ENCODE measurements around the gene ATP2C1.

ATP2C1 gene

DNA sequence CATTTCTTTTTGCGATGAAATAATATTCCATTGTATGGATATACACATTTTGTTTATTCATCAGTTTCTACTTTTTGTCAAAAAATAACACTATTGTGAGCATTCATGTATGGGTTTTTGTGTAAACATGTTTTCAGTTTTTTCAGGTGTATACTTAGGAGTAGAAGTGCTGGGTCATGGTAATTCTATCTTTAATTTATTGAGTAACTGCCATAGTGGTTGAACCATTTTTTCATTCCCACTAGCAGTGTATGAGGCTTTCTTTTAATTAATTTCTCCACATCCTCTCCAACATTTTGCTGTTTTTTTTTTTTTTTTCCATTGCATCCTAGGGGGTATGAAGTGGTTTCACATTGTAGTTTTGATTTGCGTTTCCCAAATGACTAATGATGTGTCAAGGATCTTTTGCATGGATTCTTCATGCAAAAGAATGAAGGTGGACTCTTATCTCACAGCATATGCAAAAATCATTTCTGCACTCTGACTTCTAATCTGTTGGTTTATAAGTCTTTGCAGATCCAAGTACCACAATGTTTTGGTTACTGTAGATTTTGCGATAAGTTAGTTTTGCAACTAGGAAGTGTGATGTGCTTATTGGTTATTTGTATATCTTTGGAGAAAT is 12.6 kb downstream of the ATP2C1 start:
- peaks cover 12% of the 10 kb centered on the region for H3K36me3 Mint-ChIP-seq (ENCODE audit: low read depth)
- peaks cover 54% of the 10 kb centered on the region for H3K4me1 Mint-ChIP-seq
- DNase-seq: no peak
- H3K27me3 Mint-ChIP-seq: no peaks in the 10 kb centered on the region
- ATAC-seq: peak; percentile 33
- no peaks in the 10 kb centered on the region for H3K9me3 Mint-ChIP-seq
- H3K27ac Mint-ChIP-seq: peak overlapping the region; percentile 55
- H3K4me3 Mint-ChIP-seq: peak overlapping the region; percentile 25

GRCh38 chr3:130907500-130907899 is 13.6 kb downstream of the ATP2C1 start:
- no peak for DNase-seq
- Mint-ChIP-seq H3K36me3 (ENCODE audit: low read depth) (peaks cover 13% of the 10 kb centered on the region), H3K9me3 (no peaks in the 10 kb centered on the region), H3K27ac (no peak overlapping the region), H3K4me1 (peaks cover 46% of the 10 kb centered on the region), H3K4me3 (no peak overlapping the region), H3K27me3 (no peaks in the 10 kb centered on the region)
- ATAC-seq: no peak

- no peaks in the 10 kb centered on the region for H3K27me3 Mint-ChIP-seq
- ATAC-seq: peak; percentile 96
- DNase-seq: no peak
- H3K9me3 Mint-ChIP-seq: no peaks in the 10 kb centered on the region
- H3K4me3 Mint-ChIP-seq: no peak overlapping the region
- peaks cover 46% of the 10 kb centered on the region for H3K4me1 Mint-ChIP-seq
- peaks cover 13% of the 10 kb centered on the region for H3K36me3 Mint-ChIP-seq (ENCODE audit: low read depth)
- H3K27ac Mint-ChIP-seq: no peak overlapping the region
Observed at GRCh38 chr3:130907966-130908365, 14.1 kb downstream of the ATP2C1 start.

- Mint-ChIP-seq H3K4me3 (no peak overlapping the region), H3K9me3 (peaks cover 4% of the 10 kb centered on the region), H3K36me3 (ENCODE audit: low read depth) (peaks cover 23% of the 10 kb centered on the region), H3K4me1 (peaks cover 10% of the 10 kb centered on the region), H3K27me3 (no peaks in the 10 kb centered on the region), H3K27ac (no peak overlapping the region)
- DNase-seq (no peak), ATAC-seq (no peak)
Observed at GRCh38 chr3:130915567-130916292, 21.8 kb downstream of the ATP2C1 start.

GRCh38 chr3:130916507-130917167 is 22.8 kb downstream of the ATP2C1 start:
- no peak overlapping the region for H3K27ac Mint-ChIP-seq
- H3K36me3 Mint-ChIP-seq (ENCODE audit: low read depth): peaks cover 20% of the 10 kb centered on the region
- H3K4me1 Mint-ChIP-seq: peaks cover 14% of the 10 kb centered on the region
- ATAC-seq: no peak
- no peak for DNase-seq
- no peak overlapping the region for H3K4me3 Mint-ChIP-seq
- H3K9me3 Mint-ChIP-seq: peaks cover 4% of the 10 kb centered on the region
- H3K27me3 Mint-ChIP-seq: no peaks in the 10 kb centered on the region

GRCh38 chr3:130918328-130918727 is 24.4 kb downstream of the ATP2C1 start:
- H3K27ac Mint-ChIP-seq: no peak overlapping the region

DNA sequence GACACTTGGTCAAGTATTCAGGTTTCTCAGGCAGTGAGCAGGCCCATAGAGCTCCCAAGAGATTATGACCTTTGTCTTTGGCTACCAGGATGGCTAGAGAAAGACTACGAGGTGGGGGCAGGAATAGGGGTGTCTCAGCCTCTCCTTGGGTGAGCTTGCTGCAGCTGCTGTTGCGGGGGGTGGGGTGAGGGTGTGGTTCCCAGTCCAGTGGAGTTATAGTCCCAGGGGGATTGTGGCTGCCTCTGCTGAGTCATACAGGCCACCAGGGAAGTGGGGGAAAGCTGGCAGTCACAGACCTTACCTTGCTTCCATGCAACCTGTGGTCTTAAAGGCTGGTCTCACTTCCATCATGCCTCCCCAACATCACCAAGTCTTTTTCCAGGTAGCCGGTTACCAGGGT is 31.7 kb downstream of the ATP2C1 start:
- no peaks in the 10 kb centered on the region for H3K27me3 Mint-ChIP-seq
- peaks cover 28% of the 10 kb centered on the region for H3K36me3 Mint-ChIP-seq (ENCODE audit: low read depth)
- no peak overlapping the region for H3K27ac Mint-ChIP-seq
- DNase-seq (peak; percentile 3), ATAC-seq (no peak)
- H3K4me1 Mint-ChIP-seq: peaks cover 49% of the 10 kb centered on the region
- H3K9me3 Mint-ChIP-seq: peaks cover 6% of the 10 kb centered on the region
- H3K4me3 Mint-ChIP-seq: no peak overlapping the region

More at GRCh38 chr3:130918328-130918727, 24.4 kb downstream of the ATP2C1 start:
- Mint-ChIP-seq H3K9me3 (peaks cover 4% of the 10 kb centered on the region), H3K36me3 (ENCODE audit: low read depth) (peaks cover 20% of the 10 kb centered on the region), H3K27me3 (no peaks in the 10 kb centered on the region), H3K4me3 (no peak overlapping the region), H3K4me1 (peaks cover 29% of the 10 kb centered on the region)
- ATAC-seq (no peak), DNase-seq (no peak)

GRCh38 chr3:130926504-130926903 is 32.6 kb downstream of the ATP2C1 start:
- ATAC-seq (no peak), DNase-seq (no peak)
- no peak overlapping the region for H3K4me3 Mint-ChIP-seq
- H3K9me3 Mint-ChIP-seq: peaks cover 6% of the 10 kb centered on the region
- peaks cover 46% of the 10 kb centered on the region for H3K4me1 Mint-ChIP-seq
- no peaks in the 10 kb centered on the region for H3K27me3 Mint-ChIP-seq
- peaks cover 35% of the 10 kb centered on the region for H3K36me3 Mint-ChIP-seq (ENCODE audit: low read depth)
- H3K27ac Mint-ChIP-seq: no peak overlapping the region

DNA sequence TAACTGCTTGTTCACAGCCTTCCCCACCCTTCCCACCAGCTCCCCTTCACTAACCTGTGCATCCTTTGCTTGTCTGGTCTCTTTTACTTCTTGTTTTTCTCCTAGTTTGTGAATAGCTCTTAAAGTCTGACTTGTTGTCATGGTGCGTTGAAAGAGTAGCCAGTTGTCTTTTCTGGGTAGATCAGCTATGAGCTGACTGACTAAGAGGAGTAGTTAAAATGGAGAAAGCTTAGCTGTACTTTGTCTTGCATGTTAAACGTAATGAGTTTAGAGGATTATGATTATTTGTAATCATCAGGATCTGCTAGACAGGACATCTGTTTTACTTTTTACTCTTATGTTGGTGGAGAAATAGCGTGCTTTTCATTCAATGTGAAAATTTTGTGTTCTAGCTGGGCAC is 35.9 kb downstream of the ATP2C1 start:
- Mint-ChIP-seq H3K4me1 (peaks cover 28% of the 10 kb centered on the region), H3K27ac (peak overlapping the region; percentile 1), H3K27me3 (no peaks in the 10 kb centered on the region), H3K4me3 (no peak overlapping the region), H3K36me3 (ENCODE audit: low read depth) (peaks cover 43% of the 10 kb centered on the region), H3K9me3 (no peaks in the 10 kb centered on the region)
- ATAC-seq (no peak), DNase-seq (no peak)

DNA sequence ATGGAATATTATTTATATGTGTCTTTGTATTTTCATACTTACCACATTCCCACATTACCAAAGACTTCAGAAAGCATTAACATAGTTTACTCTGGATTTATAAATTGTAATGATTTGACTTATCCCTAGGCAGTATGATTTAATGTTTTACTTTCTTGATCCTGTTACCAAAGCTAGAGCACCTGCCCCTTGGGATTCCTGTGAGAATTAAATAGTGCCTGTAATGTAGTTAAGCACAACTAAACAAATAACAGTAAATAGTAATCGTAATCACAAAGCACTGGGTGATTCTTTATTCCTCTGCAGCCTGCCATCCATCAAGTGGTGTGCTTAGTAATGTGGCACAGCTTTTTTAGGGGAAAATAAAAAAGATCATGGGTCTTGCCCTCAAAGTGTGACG is 39.1 kb downstream of the ATP2C1 start:
- peaks cover 10% of the 10 kb centered on the region for H3K4me1 Mint-ChIP-seq
- no peaks in the 10 kb centered on the region for H3K27me3 Mint-ChIP-seq
- DNase-seq: no peak
- no peak overlapping the region for H3K27ac Mint-ChIP-seq
- peaks cover 41% of the 10 kb centered on the region for H3K36me3 Mint-ChIP-seq (ENCODE audit: low read depth)
- no peak for ATAC-seq
- no peak overlapping the region for H3K4me3 Mint-ChIP-seq
- no peaks in the 10 kb centered on the region for H3K9me3 Mint-ChIP-seq

DNA sequence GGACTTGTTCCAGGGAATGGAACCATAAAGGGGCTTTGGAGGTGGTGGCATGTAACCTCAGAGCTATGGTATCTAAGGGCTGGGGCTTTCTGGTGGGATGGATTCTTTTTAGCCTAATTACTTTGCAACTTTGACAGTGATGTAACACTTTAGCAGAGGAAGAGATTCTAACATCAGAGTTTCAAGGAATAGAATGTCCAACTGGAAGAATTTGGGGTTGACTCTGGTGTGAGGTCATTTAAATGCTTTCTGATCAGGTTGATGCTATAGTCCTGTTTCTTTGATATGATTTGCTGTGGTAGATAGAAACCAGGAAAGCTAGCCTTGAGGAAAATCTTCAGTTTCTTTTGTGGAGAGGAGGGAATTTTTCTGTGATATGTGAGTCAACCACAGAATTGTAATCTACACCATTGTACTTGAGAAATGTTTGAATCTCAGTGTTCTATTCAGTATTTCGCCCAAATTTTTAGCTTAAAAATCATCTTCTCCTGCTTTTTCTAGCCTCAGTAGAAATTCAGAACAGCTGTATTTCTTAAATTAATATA is 40.0 kb downstream of the ATP2C1 start:
- ATAC-seq (no peak), DNase-seq (no peak)
- no peaks in the 10 kb centered on the region for H3K27me3 Mint-ChIP-seq
- no peaks in the 10 kb centered on the region for H3K9me3 Mint-ChIP-seq
- H3K4me1 Mint-ChIP-seq: peaks cover 9% of the 10 kb centered on the region
- peaks cover 41% of the 10 kb centered on the region for H3K36me3 Mint-ChIP-seq (ENCODE audit: low read depth)
- no peak overlapping the region for H3K4me3 Mint-ChIP-seq
- no peak overlapping the region for H3K27ac Mint-ChIP-seq

GRCh38 chr3:130934442-130935089 is 40.7 kb downstream of the ATP2C1 start:
- Mint-ChIP-seq H3K9me3 (no peaks in the 10 kb centered on the region), H3K4me1 (peaks cover 8% of the 10 kb centered on the region), H3K27ac (no peak overlapping the region), H3K27me3 (no peaks in the 10 kb centered on the region), H3K36me3 (ENCODE audit: low read depth) (peaks cover 42% of the 10 kb centered on the region), H3K4me3 (no peak overlapping the region)
- DNase-seq (no peak), ATAC-seq (no peak)

DNA sequence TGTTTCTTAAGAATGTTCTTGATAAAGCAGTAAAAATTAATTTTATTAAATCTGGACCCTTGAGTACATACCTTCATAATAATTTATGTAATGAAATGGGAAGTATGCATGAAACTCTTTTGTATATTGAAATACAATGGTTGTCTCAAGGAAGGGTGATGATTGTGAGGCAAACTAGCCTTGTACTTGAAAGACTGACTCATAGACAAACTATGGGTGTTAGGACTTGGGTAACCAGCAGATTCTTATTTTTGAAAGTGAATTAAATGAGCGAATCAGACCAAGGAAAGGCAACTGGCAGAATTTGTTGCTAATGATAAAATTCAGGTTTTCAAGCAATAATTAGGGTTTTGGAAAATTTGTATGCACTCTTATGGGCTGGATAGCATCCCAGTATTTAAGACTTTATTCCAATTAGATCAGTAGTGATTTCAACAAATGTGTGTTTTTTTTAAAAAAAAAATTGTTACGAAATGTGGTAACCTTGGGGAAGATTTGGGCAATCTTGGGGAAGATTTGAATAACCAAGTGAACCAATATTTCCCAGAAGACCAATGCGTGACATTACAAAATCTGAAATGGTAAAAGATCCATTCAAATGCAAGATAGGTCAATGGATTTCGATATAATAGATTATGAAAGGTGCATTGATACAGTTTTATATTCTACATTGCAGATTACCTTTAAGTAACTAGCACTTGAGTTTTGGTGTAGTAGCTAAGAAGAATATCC is 42.0 kb downstream of the ATP2C1 start:
- no peak for ATAC-seq
- DNase-seq: no peak
- Mint-ChIP-seq H3K9me3 (no peaks in the 10 kb centered on the region), H3K27ac (no peak overlapping the region), H3K36me3 (ENCODE audit: low read depth) (peaks cover 42% of the 10 kb centered on the region), H3K4me1 (peaks cover 4% of the 10 kb centered on the region), H3K27me3 (no peaks in the 10 kb centered on the region), H3K4me3 (no peak overlapping the region)

DNA sequence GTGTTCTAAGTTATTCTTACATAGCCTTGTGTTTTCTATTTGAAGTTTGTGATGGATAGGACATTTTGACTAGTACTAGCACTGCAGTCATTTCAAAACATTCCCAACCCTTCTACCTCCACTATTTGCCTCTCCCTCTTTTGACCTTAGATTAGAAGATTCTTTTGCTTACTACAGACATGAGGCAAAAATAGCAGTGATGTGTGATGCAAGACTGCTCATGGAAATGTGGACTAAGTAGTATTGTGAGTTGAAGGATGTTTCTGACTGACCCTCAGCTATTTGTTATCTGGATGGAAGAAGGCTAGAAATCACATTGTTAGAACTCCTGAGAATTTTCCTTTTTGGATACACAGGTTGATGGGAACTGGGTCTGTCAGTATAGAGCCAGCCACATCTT is 45.9 kb downstream of the ATP2C1 start:
- DNase-seq (no peak), ATAC-seq (no peak)
- no peaks in the 10 kb centered on the region for H3K4me1 Mint-ChIP-seq
- H3K27me3 Mint-ChIP-seq: no peaks in the 10 kb centered on the region
- H3K9me3 Mint-ChIP-seq: no peaks in the 10 kb centered on the region
- H3K27ac Mint-ChIP-seq: no peak overlapping the region
- no peak overlapping the region for H3K4me3 Mint-ChIP-seq
- peaks cover 45% of the 10 kb centered on the region for H3K36me3 Mint-ChIP-seq (ENCODE audit: low read depth)

All from activated naive CD8-positive, alpha-beta T cell treated with anti-CD3 and anti-CD28 coated beads, Interleukin-2, amount 50 U/mL, for 24 hours (primary cell).